ENCODE data around the gene SLC38A10. TPM values are rescaled to one million over a fixed set of nuclear protein-coding genes. Genes with fewer than 3 reads are reported as not detected.

SLC38A10 gene
- total and polyA plus RNA-seq, 2 experiments from 2014 or later = 58.6 to 133 TPM

GRCh38 chr17:81332914-81333528 lies 37.9 kb upstream of the SLC38A10 start:
- Histone ChIP-seq H3K36me3 (ENCODE audit: low read depth) (no peaks in the 10 kb centered on the region), H3K4me3 (no peak overlapping the region), H3K27me3 (replicated peaks; ENCODE audit: insufficient read depth) (peaks cover 12% of the 10 kb centered on the region; the same call in 1 of the 2 replicates), H3K79me2 (ENCODE audit: insufficient read depth) (no peaks in the 10 kb centered on the region; the same call in 1 of the 2 replicates), H3K9me2 (ENCODE audit: insufficient read depth) (no peaks in the 10 kb centered on the region), H3K4me1 (ENCODE audit: insufficient read depth) (peaks cover 14% of the 10 kb centered on the region), H3K9ac (no peak overlapping the region), H3K9me3 (ENCODE audit: low read depth) (no peaks in the 10 kb centered on the region), H2AFZ (no peak overlapping the region), H4K20me1 (ENCODE audit: insufficient read depth) (no peaks in the 10 kb centered on the region), H3K4me2 (ENCODE audit: unreplicated experiment) (no peak overlapping the region), H3F3A (ENCODE audit: insufficient read depth) (no peaks in the 10 kb centered on the region), H3K27ac (no peak overlapping the region)
- in situ Hi-C loops (cut with MboI) = no loop called here
- TF ChIP-seq EZH2phosphoT487 (IDR thresholded peaks at IDR 0.05; ENCODE audit: insufficient read depth, low read depth) (no peak), EZH2 (IDR thresholded peaks at IDR 0.05; ENCODE audit: insufficient read depth, poor library complexity, severe bottlenecking) (no peak)
- DNase-seq = no peak
- WGBS, 2 experiments (ENCODE audit: low coverage in 1 of 2, low lambda C conversion rate in 2 of 2, missing lambda C conversion rate in 2 of 2) = 38% methylated on average over 23 of the region's 23 CpGs

DNA sequence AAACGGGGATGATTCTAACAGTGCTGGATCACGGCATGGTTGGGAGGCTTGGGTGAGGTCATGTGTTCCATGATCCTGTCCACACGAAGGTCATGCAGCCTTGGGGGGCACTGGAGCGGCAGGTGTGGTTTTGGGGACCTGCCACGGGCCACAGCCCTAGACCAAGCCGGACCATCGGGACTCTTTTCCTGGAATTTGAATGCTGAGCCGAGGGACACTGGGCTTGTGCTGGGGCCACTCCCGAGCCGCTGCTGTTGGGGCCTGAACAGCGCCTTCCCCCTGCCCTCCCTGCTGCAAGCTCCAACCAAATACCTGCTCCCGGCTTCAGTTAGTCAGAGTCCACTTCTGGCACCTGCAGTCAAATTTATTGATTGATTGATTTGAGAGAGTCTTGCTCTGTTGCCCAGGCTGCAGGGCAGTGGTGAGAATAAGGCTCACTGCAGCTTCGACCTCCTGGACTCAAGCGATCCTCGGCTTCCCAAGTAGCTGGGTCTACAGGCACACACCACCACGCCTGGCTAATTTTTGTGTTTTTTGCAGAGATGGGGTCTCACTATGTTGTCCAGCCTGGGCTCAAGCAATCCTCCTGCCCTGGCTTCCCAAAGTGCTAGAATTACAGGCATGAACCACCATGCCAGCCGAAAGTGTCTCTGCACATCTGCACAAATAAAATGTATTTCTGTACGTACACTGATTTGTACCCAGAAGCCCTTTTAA lies 37.2 kb upstream of the SLC38A10 start:
- Histone ChIP-seq H3K4me3 (no peak overlapping the region), H2AFZ (no peak overlapping the region), H3F3A (ENCODE audit: insufficient read depth) (no peaks in the 10 kb centered on the region), H3K4me1 (ENCODE audit: insufficient read depth) (peaks cover 14% of the 10 kb centered on the region), H3K9ac (no peak overlapping the region), H3K79me2 (ENCODE audit: insufficient read depth) (no peaks in the 10 kb centered on the region), H3K27me3 (replicated peaks; ENCODE audit: insufficient read depth) (peaks cover 12% of the 10 kb centered on the region; the same call in 1 of the 2 replicates), H3K36me3 (ENCODE audit: low read depth) (no peaks in the 10 kb centered on the region), H3K9me3 (ENCODE audit: low read depth) (no peaks in the 10 kb centered on the region), H3K9me2 (ENCODE audit: insufficient read depth) (no peaks in the 10 kb centered on the region), H3K27ac (no peak overlapping the region), H4K20me1 (ENCODE audit: insufficient read depth) (no peaks in the 10 kb centered on the region), H3K4me2 (ENCODE audit: unreplicated experiment) (no peak overlapping the region)
- 90% methylated on average over 18 of the region's 18 CpGs for WGBS, 2 experiments (ENCODE audit: low coverage in 1 of 2, low lambda C conversion rate in 2 of 2, missing lambda C conversion rate in 2 of 2)
- no peak for TF ChIP-seq EZH2 (IDR thresholded peaks at IDR 0.05; ENCODE audit: insufficient read depth, poor library complexity, severe bottlenecking)
- TF ChIP-seq EZH2phosphoT487 (IDR thresholded peaks at IDR 0.05; ENCODE audit: insufficient read depth, low read depth) = no peak
- in situ Hi-C loops (cut with MboI) = no loop called here
- no peak for DNase-seq

DNA sequence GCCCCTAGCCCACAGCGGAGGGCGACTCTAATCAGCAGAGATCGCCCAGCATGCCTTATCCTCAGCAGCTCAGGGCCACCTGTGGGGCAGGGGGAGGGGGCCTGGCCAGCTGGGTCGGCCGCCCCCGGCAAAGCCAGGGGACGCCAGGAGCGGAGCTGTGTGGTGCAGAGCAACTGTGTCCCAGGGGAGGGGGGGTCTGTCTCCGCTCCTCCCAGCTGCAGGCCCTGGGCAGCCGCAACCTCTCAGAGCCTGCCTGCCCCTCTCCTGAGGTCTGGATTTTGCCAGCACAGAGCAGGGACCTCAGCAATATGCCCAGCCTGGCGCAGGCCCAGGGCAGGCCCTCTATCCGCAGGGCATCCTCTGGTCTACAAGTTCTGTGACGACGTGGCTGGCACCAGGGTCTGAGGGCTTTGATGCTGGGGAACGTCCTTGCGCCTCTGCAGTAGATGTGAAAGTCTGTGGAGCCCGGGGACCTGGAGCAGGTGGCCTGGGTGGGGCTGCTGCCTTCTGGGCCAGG lies 36.5 kb upstream of the SLC38A10 start:
- Histone ChIP-seq H3K9me2 (ENCODE audit: insufficient read depth) (no peaks in the 10 kb centered on the region), H3K4me2 (ENCODE audit: unreplicated experiment) (no peak overlapping the region), H3K27ac (no peak overlapping the region), H3K4me1 (ENCODE audit: insufficient read depth) (peaks cover 17% of the 10 kb centered on the region), H2AFZ (no peak overlapping the region), H3K27me3 (replicated peaks; ENCODE audit: insufficient read depth) (peaks cover 12% of the 10 kb centered on the region; the same call in 1 of the 2 replicates), H4K20me1 (ENCODE audit: insufficient read depth) (no peaks in the 10 kb centered on the region), H3K9me3 (ENCODE audit: low read depth) (no peaks in the 10 kb centered on the region), H3F3A (ENCODE audit: insufficient read depth) (0 out of 2 replicates have a peak, but pooled peaks cover 2% of the 10 kb centered on the region), H3K4me3 (no peak overlapping the region), H3K36me3 (ENCODE audit: low read depth) (no peaks in the 10 kb centered on the region), H3K9ac (no peak overlapping the region), H3K79me2 (ENCODE audit: insufficient read depth) (no peaks in the 10 kb centered on the region)
- in situ Hi-C loops (cut with MboI) = no loop called here
- WGBS, 2 experiments (ENCODE audit: low coverage in 1 of 2, low lambda C conversion rate in 2 of 2, missing lambda C conversion rate in 2 of 2) = 91 to 96% methylated on average over 12 to 17 of the region's 17 CpGs
- DNase-seq = no peak
- no peak for TF ChIP-seq EZH2 (IDR thresholded peaks at IDR 0.05; ENCODE audit: insufficient read depth, poor library complexity, severe bottlenecking)
- TF ChIP-seq EZH2phosphoT487 (IDR thresholded peaks at IDR 0.05; ENCODE audit: insufficient read depth, low read depth) = no peak

DNA sequence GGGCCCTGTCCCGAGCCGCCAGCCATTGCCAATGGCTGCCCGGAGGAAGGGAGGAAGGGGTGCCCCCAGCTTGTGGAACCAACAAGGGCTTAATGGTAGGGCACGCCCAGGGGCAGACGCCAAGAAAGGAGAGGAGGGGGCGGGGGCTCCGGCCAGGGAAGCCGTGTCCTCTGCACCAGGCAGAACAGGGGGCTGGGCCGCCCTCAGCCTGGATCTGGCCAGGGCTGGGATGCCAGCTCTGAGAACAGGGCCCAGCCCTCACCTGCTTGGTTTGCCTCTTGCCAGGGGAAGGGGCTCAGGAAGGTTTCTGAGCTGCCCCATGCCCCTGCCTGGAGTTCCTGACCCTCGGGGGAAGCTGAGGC lies 35.8 kb upstream of the SLC38A10 start:
- no peak for DNase-seq
- H3K27me3 ChIP-seq (replicated peaks; ENCODE audit: insufficient read depth) = peaks cover 12% of the 10 kb centered on the region; the same call in 1 of the 2 replicates
- H3K9me2 ChIP-seq (ENCODE audit: insufficient read depth) = no peaks in the 10 kb centered on the region
- no peaks in the 10 kb centered on the region for H3K36me3 ChIP-seq (ENCODE audit: low read depth)
- H3K9ac ChIP-seq = no peak overlapping the region
- no peak overlapping the region for H3K27ac ChIP-seq
- H3K4me2 ChIP-seq (ENCODE audit: unreplicated experiment) = no peak overlapping the region
- 0 out of 2 replicates have a peak, but pooled peaks cover 3% of the 10 kb centered on the region for H3F3A ChIP-seq (ENCODE audit: insufficient read depth)
- no peak overlapping the region for H3K4me3 ChIP-seq
- H3K4me1 ChIP-seq (ENCODE audit: insufficient read depth) = peaks cover 18% of the 10 kb centered on the region
- no peaks in the 10 kb centered on the region for H4K20me1 ChIP-seq (ENCODE audit: insufficient read depth)
- no peaks in the 10 kb centered on the region for H3K9me3 ChIP-seq (ENCODE audit: low read depth)
- H2AFZ ChIP-seq = no peak overlapping the region
- in situ Hi-C loops (cut with MboI) = no loop called here
- WGBS, 2 experiments (ENCODE audit: low coverage in 1 of 2, low lambda C conversion rate in 2 of 2, missing lambda C conversion rate in 2 of 2) = 77 to 79% methylated on average over 8 to 10 of the region's 10 CpGs
- no peaks in the 10 kb centered on the region for H3K79me2 ChIP-seq (ENCODE audit: insufficient read depth)
- TF ChIP-seq EZH2phosphoT487 (IDR thresholded peaks at IDR 0.05; ENCODE audit: insufficient read depth, low read depth) (no peak), EZH2 (IDR thresholded peaks at IDR 0.05; ENCODE audit: insufficient read depth, poor library complexity, severe bottlenecking) (no peak)
